ENCODE results near the gene SEMA4D.

The SEMA4D gene

DNA sequence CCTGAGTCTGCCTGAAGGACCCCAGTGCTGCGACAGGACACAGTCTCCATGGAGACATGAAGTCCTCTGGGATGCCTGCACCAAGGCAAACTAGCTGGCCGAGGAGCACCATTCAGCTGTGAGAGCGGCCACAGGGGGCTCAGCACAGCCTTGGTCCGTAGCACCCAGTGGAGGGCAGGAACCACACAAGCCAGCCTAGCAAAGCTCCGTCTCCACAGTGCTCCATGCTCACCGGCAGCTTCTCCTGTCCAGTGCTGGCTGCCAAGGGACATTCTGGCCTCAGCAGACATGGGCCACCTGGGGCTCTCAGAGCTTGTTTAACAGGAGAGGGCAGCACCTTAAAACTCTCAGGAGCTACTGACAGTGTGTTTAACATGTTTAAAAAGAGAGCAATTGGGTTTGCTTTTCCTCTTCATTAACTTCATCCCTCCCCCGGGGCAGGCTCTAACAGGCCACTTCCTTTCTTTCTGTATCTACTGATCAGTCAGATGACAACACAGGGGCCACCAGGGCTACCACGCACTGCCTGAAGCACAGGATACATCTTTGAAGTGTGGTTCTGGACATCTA lies 122.6 kb downstream of the SEMA4D start:
- TF ChIP-seq RAD21 (IDR thresholded peaks at IDR 0.05; ENCODE audit: low read depth): peak; percentile 10; the same call in 1 of the 2 replicates
- TF ChIP-seq, protein P1, sequence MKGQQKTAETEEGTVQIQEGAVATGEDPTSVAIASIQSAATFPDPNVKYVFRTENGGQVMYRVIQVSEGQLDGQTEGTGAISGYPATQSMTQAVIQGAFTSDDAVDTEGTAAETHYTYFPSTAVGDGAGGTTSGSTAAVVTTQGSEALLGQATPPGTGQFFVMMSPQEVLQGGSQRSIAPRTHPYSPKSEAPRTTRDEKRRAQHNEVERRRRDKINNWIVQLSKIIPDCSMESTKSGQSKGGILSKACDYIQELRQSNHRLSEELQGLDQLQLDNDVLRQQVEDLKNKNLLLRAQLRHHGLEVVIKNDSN (IDR thresholded peaks at IDR 0.05): no peak

DNA sequence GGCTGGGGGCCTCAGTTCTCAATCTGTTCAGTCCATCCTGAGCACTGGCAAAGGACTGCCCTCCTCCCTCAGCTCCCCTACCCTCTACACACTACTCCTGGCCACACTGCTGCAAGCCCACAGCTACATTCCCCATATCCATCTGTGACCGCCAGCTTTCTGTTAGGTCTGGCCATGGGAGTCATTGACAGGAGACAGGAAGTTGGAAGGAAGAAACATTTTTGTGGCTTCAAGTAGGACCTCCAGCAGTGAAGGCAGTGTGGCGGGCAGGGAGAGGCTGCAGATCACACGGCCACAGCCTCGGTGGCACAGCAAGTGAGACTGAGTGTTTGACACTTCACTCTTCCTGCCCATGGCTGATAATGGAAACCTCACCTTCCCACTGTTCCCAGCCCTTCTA lies 123.7 kb downstream of the SEMA4D start:
- TF ChIP-seq, protein P2, sequence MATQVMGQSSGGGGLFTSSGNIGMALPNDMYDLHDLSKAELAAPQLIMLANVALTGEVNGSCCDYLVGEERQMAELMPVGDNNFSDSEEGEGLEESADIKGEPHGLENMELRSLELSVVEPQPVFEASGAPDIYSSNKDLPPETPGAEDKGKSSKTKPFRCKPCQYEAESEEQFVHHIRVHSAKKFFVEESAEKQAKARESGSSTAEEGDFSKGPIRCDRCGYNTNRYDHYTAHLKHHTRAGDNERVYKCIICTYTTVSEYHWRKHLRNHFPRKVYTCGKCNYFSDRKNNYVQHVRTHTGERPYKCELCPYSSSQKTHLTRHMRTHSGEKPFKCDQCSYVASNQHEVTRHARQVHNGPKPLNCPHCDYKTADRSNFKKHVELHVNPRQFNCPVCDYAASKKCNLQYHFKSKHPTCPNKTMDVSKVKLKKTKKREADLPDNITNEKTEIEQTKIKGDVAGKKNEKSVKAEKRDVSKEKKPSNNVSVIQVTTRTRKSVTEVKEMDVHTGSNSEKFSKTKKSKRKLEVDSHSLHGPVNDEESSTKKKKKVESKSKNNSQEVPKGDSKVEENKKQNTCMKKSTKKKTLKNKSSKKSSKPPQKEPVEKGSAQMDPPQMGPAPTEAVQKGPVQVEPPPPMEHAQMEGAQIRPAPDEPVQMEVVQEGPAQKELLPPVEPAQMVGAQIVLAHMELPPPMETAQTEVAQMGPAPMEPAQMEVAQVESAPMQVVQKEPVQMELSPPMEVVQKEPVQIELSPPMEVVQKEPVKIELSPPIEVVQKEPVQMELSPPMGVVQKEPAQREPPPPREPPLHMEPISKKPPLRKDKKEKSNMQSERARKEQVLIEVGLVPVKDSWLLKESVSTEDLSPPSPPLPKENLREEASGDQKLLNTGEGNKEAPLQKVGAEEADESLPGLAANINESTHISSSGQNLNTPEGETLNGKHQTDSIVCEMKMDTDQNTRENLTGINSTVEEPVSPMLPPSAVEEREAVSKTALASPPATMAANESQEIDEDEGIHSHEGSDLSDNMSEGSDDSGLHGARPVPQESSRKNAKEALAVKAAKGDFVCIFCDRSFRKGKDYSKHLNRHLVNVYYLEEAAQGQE (IDR thresholded peaks at IDR 0.05; ENCODE audit: low read depth): no peak
- TF ChIP-seq, protein P3, sequence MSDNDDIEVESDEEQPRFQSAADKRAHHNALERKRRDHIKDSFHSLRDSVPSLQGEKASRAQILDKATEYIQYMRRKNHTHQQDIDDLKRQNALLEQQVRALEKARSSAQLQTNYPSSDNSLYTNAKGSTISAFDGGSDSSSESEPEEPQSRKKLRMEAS (IDR thresholded peaks at IDR 0.05): no peak
- TF ChIP-seq NFIC (IDR thresholded peaks at IDR 0.05) (no peak), TEAD4 (IDR thresholded peaks at IDR 0.05) (no peak), YY1 (IDR thresholded peaks at IDR 0.05; ENCODE audit: low read depth) (no peak), RAD21 (IDR thresholded peaks at IDR 0.05; ENCODE audit: low read depth) (no peak), ZBTB7A (IDR thresholded peaks at IDR 0.05; ENCODE audit: low read depth) (no peak), CEBPB (IDR thresholded peaks at IDR 0.05) (no peak), EP300 (IDR thresholded peaks at IDR 0.05; ENCODE audit: borderline replicate concordance) (no peak), TCF12 (IDR thresholded peaks at IDR 0.05; ENCODE audit: low read depth) (no peak), TAF1 (IDR thresholded peaks at IDR 0.05; ENCODE audit: low read depth) (no peak), EGR1 (IDR thresholded peaks at IDR 0.05) (no peak), CREB1 (IDR thresholded peaks at IDR 0.05; ENCODE audit: low read depth) (no peak), FOXM1 (IDR thresholded peaks at IDR 0.05; ENCODE audit: borderline replicate concordance, low read depth) (no peak)
- TF ChIP-seq, protein P1 (IDR thresholded peaks at IDR 0.05): no peak

DNA sequence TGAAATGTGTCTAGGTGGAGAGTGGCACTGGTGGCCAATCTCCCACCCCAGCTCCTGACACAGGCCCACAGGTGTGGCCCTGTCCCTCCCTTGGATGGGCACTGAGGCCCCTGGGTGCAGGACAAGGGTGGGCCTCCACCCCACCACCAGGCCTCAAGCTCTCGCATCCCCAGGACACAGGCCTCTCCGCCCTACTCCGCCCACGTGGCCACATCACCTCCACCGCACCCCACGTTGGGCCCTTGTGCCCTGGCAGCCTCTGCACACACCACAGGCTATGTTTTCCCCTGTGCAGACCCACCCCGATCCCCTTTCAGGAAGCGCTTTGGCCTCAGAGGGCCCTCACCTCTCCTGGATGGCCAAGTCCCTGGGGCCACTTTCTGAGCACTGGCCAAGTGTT lies 124.9 kb downstream of the SEMA4D start:
- no peak for TF ChIP-seq CREB1 (IDR thresholded peaks at IDR 0.05; ENCODE audit: low read depth)
- TF ChIP-seq, protein P2 (IDR thresholded peaks at IDR 0.05; ENCODE audit: low read depth): no peak
- no peak for TF ChIP-seq EGR1 (IDR thresholded peaks at IDR 0.05)
- TF ChIP-seq, protein P1 (IDR thresholded peaks at IDR 0.05): no peak
- no peak for TF ChIP-seq FOXM1 (IDR thresholded peaks at IDR 0.05; ENCODE audit: borderline replicate concordance, low read depth)
- TF ChIP-seq RAD21 (IDR thresholded peaks at IDR 0.05; ENCODE audit: low read depth): no peak
- no peak for TF ChIP-seq TEAD4 (IDR thresholded peaks at IDR 0.05)
- no peak for TF ChIP-seq TAF1 (IDR thresholded peaks at IDR 0.05; ENCODE audit: low read depth)
- TF ChIP-seq NFIC (IDR thresholded peaks at IDR 0.05): no peak
- TF ChIP-seq, protein P3 (IDR thresholded peaks at IDR 0.05): no peak
- TF ChIP-seq TCF12 (IDR thresholded peaks at IDR 0.05; ENCODE audit: low read depth): no peak
- TF ChIP-seq YY1 (IDR thresholded peaks at IDR 0.05; ENCODE audit: low read depth): no peak
- no peak for TF ChIP-seq CEBPB (IDR thresholded peaks at IDR 0.05)
- no peak for TF ChIP-seq ZBTB7A (IDR thresholded peaks at IDR 0.05; ENCODE audit: low read depth)
- TF ChIP-seq EP300 (IDR thresholded peaks at IDR 0.05; ENCODE audit: borderline replicate concordance): no peak

DNA sequence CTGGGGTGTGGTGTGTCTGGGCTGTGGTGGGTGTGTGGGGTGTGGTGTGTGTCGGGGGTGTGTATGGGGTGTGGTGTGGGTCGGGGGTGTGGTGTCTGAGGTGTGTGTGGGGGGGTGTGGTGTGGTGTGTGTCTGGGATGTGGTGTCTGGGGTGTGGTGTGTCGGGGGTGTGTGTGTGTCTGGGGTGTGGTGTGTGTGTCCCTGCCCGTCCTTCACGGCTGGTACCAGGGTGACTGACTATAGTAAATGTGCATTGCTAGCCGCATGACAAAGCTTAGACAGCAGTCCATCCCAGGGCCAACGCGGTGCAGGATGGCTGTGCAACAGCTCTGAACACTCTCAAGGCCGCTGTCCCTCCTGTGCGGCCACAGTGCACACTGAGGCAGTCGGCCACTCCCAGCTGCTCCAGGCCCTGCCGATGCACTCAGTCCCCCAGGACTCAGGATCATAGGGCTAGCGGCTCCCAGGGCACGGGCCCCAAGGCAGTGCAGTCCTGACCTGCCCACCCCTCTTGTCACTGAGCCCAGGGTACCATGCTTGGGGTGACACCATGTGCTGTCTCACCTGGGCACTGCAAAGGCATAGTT lies 125.6 kb downstream of the SEMA4D start:
- TF ChIP-seq YY1 (IDR thresholded peaks at IDR 0.05; ENCODE audit: low read depth): no peak
- TF ChIP-seq FOXM1 (IDR thresholded peaks at IDR 0.05; ENCODE audit: borderline replicate concordance, low read depth): no peak
- no peak for TF ChIP-seq TAF1 (IDR thresholded peaks at IDR 0.05; ENCODE audit: low read depth)
- TF ChIP-seq EP300 (IDR thresholded peaks at IDR 0.05; ENCODE audit: borderline replicate concordance): no peak
- TF ChIP-seq, protein P3 (IDR thresholded peaks at IDR 0.05): no peak
- TF ChIP-seq NFIC (IDR thresholded peaks at IDR 0.05): no peak
- TF ChIP-seq TEAD4 (IDR thresholded peaks at IDR 0.05): no peak

DNA sequence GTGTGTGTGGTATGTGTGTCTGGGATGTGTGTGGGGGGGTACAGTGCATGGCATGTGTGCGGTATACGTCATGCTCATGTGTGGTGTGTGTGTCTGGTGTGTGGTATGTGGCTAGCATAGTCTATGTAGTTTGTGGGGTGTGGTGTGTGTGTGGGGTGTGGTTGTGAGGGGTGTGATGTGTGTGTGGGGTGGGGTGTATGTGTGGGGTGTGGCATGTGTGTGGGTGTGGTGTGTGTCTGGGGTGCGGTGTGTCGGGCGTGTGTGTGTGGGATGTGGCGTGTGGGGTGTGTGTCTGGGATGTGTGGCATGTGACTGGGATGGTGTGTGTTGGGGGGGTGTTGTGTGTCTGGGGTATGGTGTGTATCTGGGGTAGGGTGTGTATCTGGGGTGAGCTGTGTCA lies 127.3 kb downstream of the SEMA4D start:
- TF ChIP-seq, protein P2 (IDR thresholded peaks at IDR 0.05; ENCODE audit: low read depth): no peak
- TF ChIP-seq TAF1 (IDR thresholded peaks at IDR 0.05; ENCODE audit: low read depth) (no peak), NFIC (IDR thresholded peaks at IDR 0.05) (no peak), TCF12 (IDR thresholded peaks at IDR 0.05; ENCODE audit: low read depth) (no peak), RAD21 (IDR thresholded peaks at IDR 0.05; ENCODE audit: low read depth) (no peak), EGR1 (IDR thresholded peaks at IDR 0.05) (no peak), FOXM1 (IDR thresholded peaks at IDR 0.05; ENCODE audit: borderline replicate concordance, low read depth) (no peak), YY1 (IDR thresholded peaks at IDR 0.05; ENCODE audit: low read depth) (no peak), TEAD4 (IDR thresholded peaks at IDR 0.05) (no peak), EP300 (IDR thresholded peaks at IDR 0.05; ENCODE audit: borderline replicate concordance) (no peak), ZBTB7A (IDR thresholded peaks at IDR 0.05; ENCODE audit: low read depth) (no peak), CEBPB (IDR thresholded peaks at IDR 0.05) (no peak), CREB1 (IDR thresholded peaks at IDR 0.05; ENCODE audit: low read depth) (no peak)
- TF ChIP-seq, protein P1 (IDR thresholded peaks at IDR 0.05): no peak
- TF ChIP-seq, protein P3 (IDR thresholded peaks at IDR 0.05): no peak

Measured in Ishikawa (cell line).